Neutrophil (primary cell): Measurements from ENCODE around the gene DEDD2.
A peak's percentile ranks its signal among the peaks of the same experiment; 100 is the strongest.

Source experiments
- H3K27ac ChIP-seq: fragments of 200-600 bp; sonication (generic); 2 replicates; pipeline ENCODE4 v1.5.1; 2016; ENCODE audit warnings: mild to moderate bottlenecking, moderate library complexity
- H3K27me3 ChIP-seq: fragments of 200-600 bp; sonication (generic); 2 replicates; pipeline ENCODE4 v1.6.0; 2016; ENCODE audit warnings: mild to moderate bottlenecking
- H3K36me3 ChIP-seq: fragments of 200-600 bp; sonication (generic); 2 replicates; pipeline ENCODE4 v1.5.1; 2017
- H3K4me1 ChIP-seq, 2 experiments: fragments of 200-600 bp in 1 of 2; sonication (generic) in 1 of 2; 1 replicate in 1 of 2; 2 replicates in 1 of 2; pipeline versions ENCODE4 v1.5.1 to v1.6.1; 2013 to 2016; ENCODE audit warnings: low read depth in 1 of 2, low read length in 1 of 2, mild to moderate bottlenecking in 1 of 2, moderate library complexity in 1 of 2; ENCODE audit not compliant: control insufficient read depth in 1 of 2, insufficient read depth in 1 of 2
- H3K4me3 ChIP-seq, 2 experiments: fragments of 200-600 bp in 1 of 2; sonication (generic) in 1 of 2; 1 replicate in 1 of 2; 2 replicates in 1 of 2; pipeline ENCODE4 v1.5.1; 2013 to 2016; ENCODE audit warnings: low read depth in 1 of 2, low read length in 1 of 2, mild to moderate bottlenecking in 1 of 2, moderate library complexity in 1 of 2
- H3K9me3 ChIP-seq: fragments of 200-600 bp; sonication (generic); 2 replicates; pipeline ENCODE4 v1.5.1; 2016
- CTCF ChIP-seq: fragments of 200-600 bp; sonication (generic); IDR thresholded peaks from 2 replicates; pipeline ENCODE4 v1.5.1; 2016; ENCODE audit warnings: antibody characterized with exemption

Gene DEDD2

GRCh38 chr19:42200116-42200715 lies 17.3 kb downstream of the DEDD2 start:
- Histone ChIP-seq H3K27me3 (no peaks in the 10 kb centered on the region), H3K27ac (peak overlapping the region; percentile 100), H3K4me1 (peaks cover 91 to 97% of the 10 kb centered on the region in 2 experiments), H3K9me3 (no peaks in the 10 kb centered on the region), H3K4me3 (peak overlapping the region; percentile 66 to 78), H3K36me3 (peaks cover 65% of the 10 kb centered on the region)
- no peak for TF ChIP-seq CTCF

- TF ChIP-seq CTCF, result peak; percentile 64
- peak overlapping the region; percentile 66 to 78 for H3K4me3 ChIP-seq
- H3K4me1 ChIP-seq, result peaks cover 91 to 94% of the 10 kb centered on the region in 2 experiments
- H3K27ac ChIP-seq, result peak overlapping the region; percentile 100
- H3K9me3 ChIP-seq, result no peaks in the 10 kb centered on the region
- peaks cover 59% of the 10 kb centered on the region for H3K36me3 ChIP-seq
- H3K27me3 ChIP-seq, result no peaks in the 10 kb centered on the region
These were observed 17.9 kb downstream of the DEDD2 start for GRCh38 chr19:42199440-42200115.

GRCh38 chr19:42198676-42199439 lies 18.6 kb downstream of the DEDD2 start:
- Histone ChIP-seq H3K27ac (peak overlapping the region; percentile 100), H3K9me3 (no peaks in the 10 kb centered on the region), H3K4me1 (peaks cover 84 to 87% of the 10 kb centered on the region in 2 experiments), H3K27me3 (no peaks in the 10 kb centered on the region), H3K4me3 (peak overlapping the region; percentile 66 to 78), H3K36me3 (peaks cover 52% of the 10 kb centered on the region)
- TF ChIP-seq CTCF, result no peak

- no peak for TF ChIP-seq CTCF
- no peaks in the 10 kb centered on the region for H3K9me3 ChIP-seq
- H3K4me1 ChIP-seq, result peaks cover 70 to 72% of the 10 kb centered on the region in 2 experiments
- no peaks in the 10 kb centered on the region for H3K27me3 ChIP-seq
- H3K27ac ChIP-seq, result peak overlapping the region; percentile 100
- peak overlapping the region; percentile 58 to 78 for H3K4me3 ChIP-seq
- peaks cover 39% of the 10 kb centered on the region for H3K36me3 ChIP-seq
These were observed 20.1 kb downstream of the DEDD2 start for GRCh38 chr19:42197375-42197817.

- Histone ChIP-seq H3K27me3 (no peaks in the 10 kb centered on the region), H3K9me3 (no peaks in the 10 kb centered on the region), H3K4me1 (peaks cover 68 to 69% of the 10 kb centered on the region in 2 experiments), H3K27ac (peak overlapping the region; percentile 100), H3K4me3 (peak overlapping the region; percentile 58 to 78), H3K36me3 (peaks cover 38% of the 10 kb centered on the region)
- TF ChIP-seq CTCF, result no peak
These were observed 21.2 kb downstream of the DEDD2 start for GRCh38 chr19:42196011-42197001.
